ENCODE measurements around the gene MAU2.
A peak's percentile ranks its signal among the peaks of the same experiment; 100 is the strongest.
"Not testable (repeated sequence)": the region's sequence is repeated elsewhere in the genome, so short reads cannot be mapped to it uniquely, and the experiment has no call there.

The MAU2 gene

DNA sequence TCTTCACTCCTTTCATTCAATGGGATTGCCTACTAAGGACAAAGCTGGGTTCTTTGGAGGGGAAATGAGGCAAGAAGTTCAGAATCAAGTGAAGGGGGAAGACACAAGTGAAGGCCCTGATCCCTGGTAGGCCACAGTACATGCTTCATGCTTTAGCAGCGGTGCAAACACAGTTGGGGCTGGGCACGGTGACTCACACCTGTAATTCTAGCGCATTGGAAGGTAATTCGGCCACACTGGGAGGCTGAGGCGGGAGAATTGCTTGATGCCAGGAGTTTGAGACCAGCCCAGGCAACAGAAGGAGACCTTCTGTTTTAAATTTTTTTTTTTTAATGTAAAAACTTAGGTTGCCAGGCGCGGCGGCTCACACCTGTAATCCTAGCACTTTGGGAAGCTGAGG, 61.5 kb downstream of the MAU2 start:
- no peak for DNase-seq (ENCODE audit: low read depth)

DNA sequence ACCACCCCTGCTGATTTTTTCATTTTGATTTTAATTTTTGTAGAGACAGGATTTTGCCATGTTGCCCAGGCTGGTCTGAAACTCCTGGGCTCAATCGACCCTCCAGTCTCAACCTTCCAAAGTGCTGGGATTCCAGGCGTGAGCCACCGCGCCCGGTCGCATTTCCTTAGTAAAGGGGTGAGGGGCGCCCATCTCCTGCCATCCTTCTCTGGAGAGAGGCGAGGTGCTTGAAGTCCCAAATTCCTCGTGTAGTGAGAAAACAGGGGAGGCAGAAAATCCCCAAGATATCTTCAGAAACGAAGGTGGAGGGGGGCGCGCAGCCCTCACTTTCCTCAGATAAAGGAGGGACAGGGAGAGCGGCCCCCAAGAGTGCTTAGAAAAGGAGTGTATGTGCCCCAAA, 63.9 kb downstream of the MAU2 start:
- DNase-seq (ENCODE audit: low read depth) = no peak

DNA sequence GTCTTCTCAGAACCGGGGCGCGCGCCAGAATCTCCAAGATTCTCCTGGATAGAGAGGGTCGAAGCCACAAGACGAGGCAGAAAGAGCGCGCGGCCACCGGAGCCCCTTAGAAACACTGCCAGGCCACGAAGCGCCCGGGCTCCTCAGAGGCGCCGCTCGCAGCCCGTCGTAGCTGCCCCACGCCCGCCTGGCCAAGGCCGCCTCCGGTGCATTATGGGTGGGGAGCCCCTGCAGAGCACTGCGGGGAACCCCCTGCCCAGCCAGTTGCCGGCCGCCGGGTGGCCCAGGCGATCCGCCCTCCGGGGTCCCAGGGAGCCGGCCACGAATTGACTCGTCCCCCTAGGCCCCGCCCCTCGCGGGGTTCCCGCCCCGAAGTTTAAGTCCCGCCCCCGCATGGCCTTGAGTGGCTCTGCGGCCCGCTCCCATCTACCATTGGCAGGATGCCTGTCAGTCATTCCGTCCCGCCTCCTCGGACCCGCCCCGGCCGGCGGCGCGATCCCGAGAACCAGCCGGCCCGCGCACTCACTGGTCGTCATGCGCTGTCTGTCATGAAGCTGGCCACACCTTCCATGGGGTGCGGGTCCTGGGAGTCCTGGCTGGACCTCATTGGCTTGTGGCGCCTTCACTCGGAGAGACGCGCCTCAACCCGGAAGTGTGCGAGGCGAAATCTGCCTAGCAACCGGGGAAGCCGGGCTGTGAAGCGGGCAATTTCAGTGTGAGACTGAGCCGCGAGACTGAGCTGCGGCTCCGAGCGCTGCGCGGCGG, 64.7 kb downstream of the MAU2 start:
- DNase-seq (ENCODE audit: low read depth) = peak; percentile 100

DNA sequence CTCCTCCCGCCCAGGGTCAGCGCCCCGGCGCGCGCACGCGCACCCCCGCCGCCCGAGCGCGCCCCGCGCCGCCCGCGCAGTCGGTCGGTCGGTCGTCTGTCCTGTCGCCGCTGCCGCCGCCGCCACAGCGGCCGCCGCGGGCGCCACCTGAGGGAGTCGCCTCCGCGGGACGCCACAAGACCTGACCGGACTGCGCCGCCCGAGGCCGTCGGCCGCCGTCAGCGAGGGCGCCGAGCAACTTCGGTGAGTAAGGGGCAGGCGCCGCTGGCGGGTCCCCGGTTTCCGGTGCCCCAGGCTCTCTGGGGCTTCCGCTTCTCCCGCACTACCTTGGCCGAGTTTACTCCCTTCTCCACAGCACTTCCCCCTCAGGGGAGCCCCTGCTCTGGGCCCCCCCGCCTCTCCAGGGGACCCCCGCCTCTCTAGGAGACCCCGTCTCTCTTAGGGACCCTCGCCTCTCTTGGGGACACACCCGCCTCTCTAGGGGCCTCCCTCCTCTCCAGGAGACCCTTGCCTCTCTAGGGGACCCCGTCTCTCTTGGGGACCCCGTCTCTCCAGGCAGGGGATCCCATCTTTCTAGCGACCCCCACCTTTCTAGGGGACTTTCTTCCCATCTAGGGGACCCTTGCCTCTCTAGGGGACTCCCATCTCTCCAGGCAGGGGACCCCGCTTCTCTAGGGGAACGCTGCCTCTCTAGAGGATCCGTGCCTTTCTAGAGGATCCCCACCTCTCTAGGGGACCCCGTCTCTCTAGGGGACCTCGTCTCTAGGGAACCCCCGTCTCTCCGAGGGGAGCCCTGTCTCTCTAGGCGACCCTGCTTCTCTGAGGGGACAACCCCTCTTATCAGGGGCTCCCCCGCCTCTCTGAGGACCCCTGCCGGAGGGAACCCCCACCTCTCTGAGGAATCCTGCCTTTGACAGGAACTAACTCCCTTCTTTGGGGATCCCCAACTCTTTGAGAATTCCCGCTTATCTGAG, 65.6 kb downstream of the MAU2 start:
- peak; percentile 48 for DNase-seq (ENCODE audit: low read depth)

DNA sequence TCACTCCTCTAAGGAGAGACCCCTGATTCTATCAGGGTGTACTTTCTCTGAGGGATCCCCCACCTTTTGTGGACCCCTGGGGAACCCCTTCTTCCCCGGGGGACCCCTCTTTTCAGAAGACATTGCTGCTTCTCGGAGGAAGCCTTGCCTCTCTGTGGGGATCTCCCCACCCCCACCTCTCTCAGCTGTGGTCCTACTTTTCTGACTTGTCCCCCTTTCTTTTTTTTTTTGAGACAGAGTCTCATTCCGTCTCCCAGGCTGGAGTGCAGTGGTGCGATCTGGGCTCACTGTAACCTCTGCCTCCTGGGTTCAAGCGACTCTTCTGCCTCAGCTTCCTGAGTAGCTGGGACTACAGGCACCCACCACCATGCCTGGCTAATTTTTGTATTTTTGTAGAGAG, 66.5 kb downstream of the MAU2 start:
- DNase-seq (ENCODE audit: low read depth) = no peak

DNA sequence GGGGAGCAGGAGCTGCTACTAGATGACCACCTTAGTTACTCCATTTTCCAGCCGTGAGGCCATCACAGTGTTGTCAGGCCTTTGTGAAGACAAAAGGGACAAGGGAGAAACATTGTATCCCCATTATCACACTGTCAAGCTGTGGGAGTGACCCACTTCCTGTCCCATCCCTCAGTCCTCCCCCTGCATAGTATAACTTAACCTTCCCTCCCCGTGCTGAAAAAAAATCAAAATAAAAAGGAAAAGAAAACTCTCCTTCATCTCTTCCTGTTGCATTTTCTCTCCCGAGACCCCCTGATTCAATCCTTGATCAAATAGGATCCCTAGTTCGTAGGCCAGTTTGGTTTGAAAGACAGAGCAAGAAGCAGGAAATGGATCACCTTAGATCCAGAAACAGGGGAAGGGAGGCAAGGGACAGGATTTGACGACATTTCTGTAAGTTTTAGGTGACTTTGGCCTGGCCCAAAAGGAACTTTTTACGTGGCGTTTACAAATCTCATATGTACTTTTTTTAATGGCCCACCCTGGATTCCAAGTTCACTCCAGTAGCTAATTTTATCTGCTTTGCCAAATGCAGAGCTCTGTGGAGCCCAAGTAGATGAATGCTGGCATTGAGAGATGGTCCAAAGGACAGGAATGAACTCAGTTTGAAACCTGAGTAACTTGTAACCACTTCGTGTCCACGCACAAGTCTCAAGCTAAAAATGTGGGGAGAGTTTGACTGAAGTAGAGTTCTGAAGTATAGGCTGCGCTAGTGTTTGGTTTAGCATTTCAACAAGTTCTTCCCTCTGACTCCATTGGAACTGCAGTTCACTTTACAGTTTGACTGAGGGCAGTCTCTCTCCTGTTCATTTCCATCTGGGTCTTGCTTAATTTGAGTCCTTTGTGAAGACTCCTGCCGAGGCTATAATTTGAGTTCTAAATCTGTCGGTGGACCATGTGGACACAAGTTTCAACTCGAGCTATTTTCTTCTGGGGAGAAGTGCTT, 68.2 kb downstream of the MAU2 start:
- no peak for DNase-seq (ENCODE audit: low read depth)

DNA sequence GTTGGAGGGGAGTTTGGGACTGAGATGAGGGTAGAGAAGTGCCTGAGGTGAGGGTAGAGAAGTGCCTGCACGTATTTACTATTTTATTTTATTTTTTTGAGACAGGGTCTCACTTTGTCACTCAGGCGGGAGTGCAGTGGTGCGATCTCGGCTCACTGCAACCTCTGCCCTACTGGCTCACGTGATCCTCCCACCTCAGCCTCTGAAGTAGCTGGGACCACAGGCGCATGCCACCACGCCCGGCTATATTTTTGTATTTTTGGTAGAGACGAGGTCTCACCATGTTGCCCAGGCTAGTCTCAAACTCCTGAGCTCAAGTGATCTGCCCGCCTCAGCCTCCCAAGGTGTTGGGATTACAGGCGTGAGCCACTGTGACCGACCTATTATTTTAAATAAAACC, 69.1 kb downstream of the MAU2 start:
- not testable (repeated sequence) for DNase-seq (ENCODE audit: low read depth)

DNA sequence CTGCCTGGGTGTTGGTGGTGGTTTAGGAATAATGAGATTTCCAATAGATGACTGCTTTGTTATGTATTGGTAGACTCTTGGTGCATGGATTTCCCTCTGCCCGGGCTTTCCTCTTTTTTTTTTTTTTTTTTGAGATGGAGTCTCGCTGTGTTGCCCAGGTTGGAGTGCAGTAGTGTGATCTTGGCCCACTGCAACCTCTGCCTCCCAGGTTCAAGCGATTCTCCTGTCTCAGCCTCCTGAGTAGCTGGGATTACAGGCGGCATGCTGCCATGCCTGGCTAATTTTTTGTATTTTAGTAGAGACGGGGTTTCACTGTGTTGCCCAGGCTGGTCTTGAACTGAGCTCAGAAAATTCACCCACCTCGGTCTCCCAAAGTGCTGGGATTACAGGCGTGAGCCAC, 73.7 kb downstream of the MAU2 start:
- DNase-seq (ENCODE audit: low read depth) = not testable (repeated sequence)

DNA sequence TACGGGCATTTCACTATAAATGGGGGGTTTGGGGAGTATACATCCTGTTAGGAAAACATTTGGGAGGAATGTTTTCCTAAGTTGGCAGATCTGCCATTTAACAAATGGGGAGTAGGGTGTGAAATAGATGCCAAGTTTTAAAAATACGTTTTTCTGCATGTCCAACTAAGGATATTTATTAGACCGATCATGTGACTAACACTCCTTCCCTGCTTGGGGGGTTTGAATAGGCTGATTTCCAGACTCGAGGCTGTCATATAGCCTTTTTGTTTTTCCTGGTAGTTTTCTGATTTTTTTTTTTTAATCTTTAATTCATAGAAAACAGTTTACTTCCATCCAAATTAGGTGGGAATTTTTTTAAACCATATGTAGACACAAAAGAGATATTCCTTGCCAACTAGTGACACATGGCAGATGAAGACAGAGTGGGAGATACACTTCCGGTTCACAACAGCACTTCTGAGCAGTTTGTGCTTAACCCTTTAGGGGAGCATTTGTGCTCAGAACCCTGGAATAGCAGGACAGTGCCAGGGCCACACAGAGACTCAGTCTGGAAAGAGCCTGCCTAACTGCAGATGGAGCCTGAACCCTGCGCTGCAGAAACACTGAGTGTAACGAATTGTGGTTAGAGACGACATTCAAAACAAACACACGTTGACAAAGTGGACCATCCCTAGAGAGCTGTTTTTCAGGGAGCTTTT, 79.3 kb downstream of the MAU2 start:
- no peak for DNase-seq (ENCODE audit: low read depth)

DNA sequence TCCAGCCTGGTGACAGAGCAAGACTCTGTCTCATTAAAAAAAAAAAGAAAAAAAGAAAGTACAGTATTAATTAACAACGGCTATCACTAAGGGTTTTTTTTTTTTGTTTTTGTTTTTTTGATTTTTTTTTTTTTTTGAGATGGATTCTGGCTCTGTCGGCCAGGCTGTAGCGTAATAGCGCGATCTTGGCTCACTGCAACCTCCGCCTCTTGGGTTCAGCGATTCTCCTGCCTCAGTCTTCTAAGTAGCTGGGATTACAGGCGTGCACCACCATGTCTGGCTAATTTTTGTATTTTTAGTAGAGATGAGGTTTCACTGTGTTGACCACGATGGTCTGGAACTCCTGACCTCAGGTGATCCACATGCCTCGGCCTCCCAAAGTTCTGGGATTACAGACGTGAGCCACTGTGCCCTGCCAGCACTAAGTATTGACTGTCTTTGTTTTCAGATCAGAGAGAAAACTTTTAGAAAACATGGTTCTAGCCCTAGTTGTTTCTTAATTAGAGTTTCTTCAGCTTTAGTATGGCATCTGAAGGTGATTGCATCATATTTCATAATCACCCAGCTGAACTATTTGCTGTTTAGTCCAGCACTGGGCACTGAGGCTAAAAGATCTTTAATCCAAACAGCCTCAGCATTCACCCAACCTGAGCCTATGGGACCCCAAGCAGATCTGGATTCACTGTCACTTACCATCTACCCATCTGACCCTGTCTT, 82.2 kb downstream of the MAU2 start:
- no peak for DNase-seq (ENCODE audit: low read depth)

DNA sequence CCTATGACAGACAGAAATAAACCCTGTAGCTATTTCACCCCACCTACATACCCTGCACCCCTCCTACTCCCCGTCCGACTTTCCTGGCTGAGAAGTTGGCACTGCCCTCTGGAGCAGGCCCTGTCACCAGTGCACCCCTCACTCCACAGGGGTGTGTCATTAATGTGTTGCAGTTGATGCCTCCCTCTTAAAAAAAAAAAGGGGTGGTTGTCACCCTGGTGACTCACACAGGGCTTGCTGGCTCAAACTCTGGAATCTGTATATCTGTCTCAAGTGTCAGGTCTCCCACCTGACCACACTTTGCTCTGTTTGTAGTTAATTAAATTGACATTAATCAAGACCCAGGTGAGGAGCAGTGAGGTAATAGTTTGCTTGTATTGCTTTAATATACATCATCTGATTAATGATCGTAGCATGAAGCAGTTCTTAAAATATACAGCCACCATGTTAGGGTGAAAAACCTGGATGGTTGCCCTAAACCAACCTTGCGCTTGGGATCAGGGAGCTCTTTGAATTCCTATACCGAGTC, 82.8 kb downstream of the MAU2 start:
- no peak for DNase-seq (ENCODE audit: low read depth)

DNA sequence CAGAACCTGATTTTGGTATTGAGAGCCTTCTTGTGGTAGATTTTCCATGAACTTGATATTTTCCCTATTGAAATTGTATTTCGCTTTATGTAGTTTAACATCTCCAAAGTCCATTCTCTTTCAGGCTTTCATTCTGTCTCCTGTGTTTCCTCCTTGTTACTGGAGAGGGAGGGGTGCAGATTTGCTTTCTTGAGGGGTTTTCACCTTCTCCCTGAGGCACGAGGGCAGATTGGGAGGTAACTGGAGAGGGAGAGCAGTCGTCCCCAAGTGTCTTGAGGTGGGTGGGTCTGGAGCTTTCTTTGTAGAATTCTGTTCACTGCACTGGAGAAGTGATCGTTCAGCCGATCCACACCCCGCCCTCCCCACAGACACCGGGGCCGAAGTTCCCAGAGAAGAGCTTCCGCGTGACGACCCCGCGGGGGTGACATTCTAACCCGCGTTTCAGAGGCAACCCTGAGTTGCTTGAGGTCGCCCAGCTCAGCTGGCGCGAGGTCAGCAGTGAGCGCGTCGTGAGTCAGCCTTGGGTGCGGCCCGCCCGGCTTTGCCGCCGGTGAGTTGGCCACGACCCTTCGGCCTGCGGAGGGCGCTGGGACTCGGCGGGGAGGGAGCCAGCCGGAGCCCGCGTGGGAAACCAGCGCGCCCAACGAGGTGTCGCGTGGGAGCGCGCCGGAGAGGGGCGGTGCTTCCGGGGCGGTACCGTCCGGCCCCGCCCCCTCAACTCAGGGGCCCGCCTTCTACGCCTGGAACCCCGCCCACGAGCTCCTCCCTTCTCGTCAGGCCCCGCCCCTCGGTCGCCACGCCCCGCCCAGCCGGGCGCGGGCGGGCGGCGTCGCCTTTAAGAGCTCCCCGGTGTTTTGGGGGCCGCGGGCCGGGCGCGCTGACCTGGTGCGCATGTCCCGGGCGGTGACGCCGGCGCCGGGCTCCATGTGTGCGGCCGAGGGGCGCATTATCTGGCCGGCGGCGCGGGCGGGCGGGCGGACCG, 84.5 kb downstream of the MAU2 start, which contains the start of gene GATAD2A:
GATAD2A (plus strand) TSS at position 797 of the 982 bp plus-strand sequence. CDS start 59,671 bp downstream, outside the sequence.
- DNase-seq (ENCODE audit: low read depth) = peak; percentile 88

DNA sequence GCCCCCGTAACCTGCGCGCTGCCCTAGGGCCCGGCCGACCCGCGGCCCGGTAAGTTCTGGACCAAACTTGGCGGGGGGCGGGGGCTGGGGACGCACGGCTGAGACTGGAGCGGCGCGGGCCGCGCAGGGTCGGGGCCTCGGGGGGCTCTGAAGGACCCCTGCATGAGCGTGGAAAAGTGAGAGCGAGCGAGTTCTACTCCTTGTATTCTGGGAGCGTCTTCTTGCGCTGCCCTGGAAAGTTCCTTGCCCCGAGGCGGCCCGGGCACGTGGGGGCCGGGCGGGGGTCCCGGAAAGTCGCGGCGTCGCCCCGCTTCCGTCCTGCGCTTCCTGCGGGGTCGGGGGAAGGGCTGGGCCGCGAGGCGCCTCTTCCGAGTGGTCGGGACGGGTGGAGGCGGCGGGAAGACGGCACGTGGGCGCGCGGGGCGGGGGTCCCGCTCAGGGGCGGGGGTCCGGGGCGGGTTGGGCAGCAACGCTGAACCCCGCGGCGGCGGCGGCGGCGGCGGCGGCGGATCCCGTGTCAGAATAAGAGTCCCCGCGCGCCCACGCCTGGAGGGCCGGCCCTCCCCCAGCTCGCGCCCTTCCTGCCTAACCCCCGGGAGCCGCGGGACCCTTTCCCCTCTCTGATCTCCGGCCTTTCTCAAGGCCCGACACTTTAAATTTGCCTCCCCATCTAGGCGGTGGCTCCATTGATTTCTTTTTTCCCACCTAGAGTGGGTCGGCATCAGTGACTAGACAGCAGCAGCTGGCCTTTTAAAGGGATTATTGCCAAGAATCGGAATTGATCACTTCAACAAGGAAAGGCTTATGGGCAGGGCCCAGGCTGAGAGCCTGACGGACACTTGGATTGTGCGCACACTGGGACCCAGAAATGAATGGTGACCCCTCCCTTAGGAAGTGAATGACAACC, 85.6 kb downstream of the MAU2 start:
- peak; percentile 26 for DNase-seq (ENCODE audit: low read depth)

DNA sequence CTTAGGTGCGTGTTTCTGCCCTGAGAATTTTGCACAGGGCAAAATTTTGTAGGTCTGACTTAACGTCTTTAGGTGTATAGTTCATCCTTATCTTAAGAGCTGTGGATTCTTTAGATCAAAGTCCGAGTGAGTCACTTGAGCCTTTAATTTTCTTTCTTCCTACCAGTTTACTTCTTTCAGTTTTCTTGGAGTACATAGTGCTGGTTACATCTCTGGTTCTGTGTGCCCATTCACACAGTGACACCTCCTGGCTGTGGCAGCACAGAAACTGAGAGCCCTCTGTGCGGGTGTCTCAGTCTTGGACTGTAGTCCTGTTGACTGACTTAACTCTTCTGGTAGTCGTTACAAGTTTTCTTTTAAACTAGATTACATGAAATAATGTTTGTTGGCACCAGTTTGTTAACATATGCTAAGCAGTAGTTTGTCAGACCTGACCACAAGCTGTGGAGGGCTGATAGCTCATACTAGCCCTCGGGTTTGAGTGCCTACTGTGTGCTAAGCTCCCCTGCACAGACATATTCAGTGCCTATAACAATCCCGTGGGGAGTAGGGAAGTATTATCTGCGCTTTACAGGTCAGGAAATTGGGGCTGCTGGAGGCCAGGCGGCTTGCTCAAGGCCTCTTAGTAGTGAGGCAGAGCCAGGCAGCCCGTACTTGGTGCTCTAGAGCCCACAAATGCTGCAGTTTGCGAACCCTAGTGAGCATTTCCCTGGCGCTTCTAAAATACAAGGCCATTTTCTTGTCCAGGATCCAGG, 86.4 kb downstream of the MAU2 start:
- DNase-seq (ENCODE audit: low read depth) = peak; percentile 42

DNA sequence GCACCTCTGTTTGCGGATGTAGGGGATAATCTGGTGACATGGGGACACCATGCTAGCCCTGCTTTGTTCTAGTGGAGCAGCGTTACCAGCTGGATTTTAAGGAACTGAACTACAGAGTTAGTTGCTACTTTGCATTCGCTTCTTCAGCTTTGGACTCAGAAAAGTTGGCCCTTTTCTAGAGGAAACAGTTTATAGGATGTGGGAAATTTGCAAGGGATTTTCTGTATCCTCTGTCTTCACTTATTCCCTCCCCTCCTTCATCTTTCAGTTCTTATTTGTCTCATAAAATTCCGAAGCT, 87.0 kb downstream of the MAU2 start:
- no peak for DNase-seq (ENCODE audit: low read depth)

Measured in activated T-cell treated with anti-CD3 and anti-CD28 coated beads for 24 hours (primary cell).